ENCODE measurements around the gene SYCP2.

DNA sequence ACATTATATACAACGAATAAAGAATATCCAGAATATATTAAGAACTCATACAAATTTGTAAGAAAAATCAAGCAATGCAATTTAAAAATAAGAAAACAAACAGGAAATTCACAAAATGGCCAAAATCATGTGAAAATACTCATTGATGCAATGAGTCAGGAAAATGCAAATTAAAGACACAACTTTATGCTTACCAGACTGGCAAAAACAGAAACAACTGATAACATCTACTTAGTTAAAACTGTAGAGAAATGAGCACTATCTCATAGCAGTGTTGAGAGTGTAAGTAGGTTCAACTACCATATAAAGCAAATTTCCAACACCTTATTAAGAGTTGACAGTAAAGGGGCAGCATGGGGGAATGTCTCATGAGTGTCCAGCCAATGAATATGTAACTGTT lies 62.3 kb downstream of the SYCP2 start:
- no peak for TF ChIP-seq CTCF (IDR thresholded peaks at IDR 0.05)
- TF ChIP-seq POLR2A (IDR thresholded peaks at IDR 0.05), result no peak
- TF ChIP-seq POLR2AphosphoS5 (IDR thresholded peaks at IDR 0.05), result no peak

All from sigmoid colon (tissue), 4 donors.